Sigmoid colon (tissue), 4 donors: ENCODE data around the gene MAK.
"Not testable (repeated sequence)": the region's sequence is repeated elsewhere in the genome, so short reads cannot be mapped to it uniquely, and the experiment has no call there.

Source experiments
- EP300 ChIP-seq, 4 donors: sonication (generic); formaldehyde crosslinking; IDR thresholded peaks; one replicate each; pipeline ENCODE4 v1.6.1; 2017; ENCODE audit warnings: antibody characterized with exemption in 4 of 4
- POLR2A ChIP-seq, 2 donors: fragments of 450-650 bp; IDR thresholded peaks; one replicate each; pipeline ENCODE4 v1.6.1; 2016; ENCODE audit warnings: antibody characterized with exemption in 2 of 2, mild to moderate bottlenecking in 2 of 2, moderate library complexity in 2 of 2
- TF ChIP-seq, protein P1 (sequence below), 4 experiments: fragments of 450-650 bp in 3 of 4; fragments of 200-600 bp in 1 of 4; IDR thresholded peaks; one replicate each; pipeline ENCODE4 v1.5.1; 2016 to 2019; ENCODE audit warnings: antibody characterized with exemption in 4 of 4, mild to moderate bottlenecking in 3 of 4, moderate library complexity in 2 of 4

DNA sequence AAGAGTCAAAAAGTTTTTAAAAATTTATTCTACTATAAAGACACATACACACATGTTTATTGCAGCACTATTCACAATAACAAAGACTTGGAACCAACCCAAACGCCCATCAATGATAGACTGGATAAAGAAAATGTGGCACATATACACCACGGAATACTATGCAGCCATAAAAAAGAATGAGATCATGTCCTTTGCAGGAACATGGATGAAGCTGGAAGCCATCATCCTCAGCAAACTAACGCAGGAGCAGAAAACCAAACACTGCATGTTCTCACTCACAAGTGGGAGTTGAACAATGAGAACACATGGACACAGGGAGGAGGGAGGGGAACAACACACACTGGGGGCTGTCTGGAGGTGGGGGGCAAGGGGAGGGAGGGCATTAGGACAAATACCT, 28.4 kb upstream of the MAK start:
- not testable (repeated sequence) for TF ChIP-seq POLR2A, EP300 (IDR thresholded peaks at IDR 0.05)
- TF ChIP-seq, protein P1, sequence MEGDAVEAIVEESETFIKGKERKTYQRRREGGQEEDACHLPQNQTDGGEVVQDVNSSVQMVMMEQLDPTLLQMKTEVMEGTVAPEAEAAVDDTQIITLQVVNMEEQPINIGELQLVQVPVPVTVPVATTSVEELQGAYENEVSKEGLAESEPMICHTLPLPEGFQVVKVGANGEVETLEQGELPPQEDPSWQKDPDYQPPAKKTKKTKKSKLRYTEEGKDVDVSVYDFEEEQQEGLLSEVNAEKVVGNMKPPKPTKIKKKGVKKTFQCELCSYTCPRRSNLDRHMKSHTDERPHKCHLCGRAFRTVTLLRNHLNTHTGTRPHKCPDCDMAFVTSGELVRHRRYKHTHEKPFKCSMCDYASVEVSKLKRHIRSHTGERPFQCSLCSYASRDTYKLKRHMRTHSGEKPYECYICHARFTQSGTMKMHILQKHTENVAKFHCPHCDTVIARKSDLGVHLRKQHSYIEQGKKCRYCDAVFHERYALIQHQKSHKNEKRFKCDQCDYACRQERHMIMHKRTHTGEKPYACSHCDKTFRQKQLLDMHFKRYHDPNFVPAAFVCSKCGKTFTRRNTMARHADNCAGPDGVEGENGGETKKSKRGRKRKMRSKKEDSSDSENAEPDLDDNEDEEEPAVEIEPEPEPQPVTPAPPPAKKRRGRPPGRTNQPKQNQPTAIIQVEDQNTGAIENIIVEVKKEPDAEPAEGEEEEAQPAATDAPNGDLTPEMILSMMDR (IDR thresholded peaks at IDR 0.05) = not testable (repeated sequence)
